ENCODE data around the gene ARF3.

GRCh38 chr12:48991247-48992050, 34.2 kb upstream of the ARF3 start:
- TF ChIP-seq EP300 (IDR thresholded peaks at IDR 0.05) (no peak), CTCF (IDR thresholded peaks at IDR 0.05) (no peak)
